Measurements from ENCODE around the gene RELB.
"Not testable (repeated sequence)": the region's sequence is repeated elsewhere in the genome, so short reads cannot be mapped to it uniquely, and the experiment has no call there.

The RELB gene

DNA sequence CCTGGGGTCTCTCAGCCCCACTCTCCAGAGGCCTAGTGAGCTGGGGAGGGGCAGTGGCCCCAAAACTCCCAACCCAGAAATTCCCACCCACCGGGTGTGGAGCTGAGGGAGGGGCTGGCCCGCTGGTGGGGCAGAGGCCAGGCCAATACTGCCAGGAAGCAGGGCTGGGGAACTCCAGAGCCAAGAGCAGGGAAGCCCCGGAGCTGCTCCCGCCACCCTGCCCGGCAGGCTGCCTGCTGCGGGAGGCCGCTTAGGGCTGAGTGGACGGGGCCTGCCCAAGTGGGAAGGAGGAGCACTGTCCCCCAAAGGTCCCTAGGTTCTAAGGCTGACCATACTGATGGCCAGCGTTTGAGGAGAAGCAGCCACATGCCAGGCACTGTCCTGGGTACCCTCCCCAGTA lies 13.0 kb upstream of the RELB start:
- no peak for DNase-seq

DNA sequence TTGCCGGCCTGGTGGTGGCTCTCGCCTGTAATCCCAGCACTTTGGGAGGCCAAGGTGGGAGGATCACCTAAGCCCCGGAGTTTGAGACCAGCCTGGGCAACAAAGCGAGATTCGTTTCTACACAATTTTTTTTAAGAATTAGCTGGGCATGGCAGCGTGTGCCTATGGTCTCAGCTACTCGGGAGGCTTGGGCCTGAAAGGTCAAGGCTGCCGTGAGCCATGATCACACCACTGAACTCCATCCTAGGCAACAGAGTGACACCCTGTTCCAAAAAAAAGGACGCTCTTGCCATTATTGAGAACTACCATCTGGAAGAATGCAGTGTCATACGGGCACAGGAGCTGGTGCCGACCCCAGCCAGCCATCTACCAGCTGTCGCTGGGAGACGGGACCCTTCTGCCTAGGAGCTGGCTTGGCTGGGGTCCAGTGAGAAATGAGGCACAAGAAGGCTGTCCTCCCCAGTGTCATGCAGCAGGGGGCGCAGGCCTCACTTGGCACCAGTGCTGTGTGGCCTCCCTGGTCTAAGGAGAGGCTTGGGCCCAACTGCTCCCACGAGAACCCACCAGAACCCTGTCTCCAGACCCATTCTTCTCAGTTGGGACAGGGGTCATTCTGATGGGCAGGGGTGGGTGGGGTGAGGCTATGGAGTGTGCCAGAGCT lies 12.2 kb upstream of the RELB start:
- DNase-seq = no peak

DNA sequence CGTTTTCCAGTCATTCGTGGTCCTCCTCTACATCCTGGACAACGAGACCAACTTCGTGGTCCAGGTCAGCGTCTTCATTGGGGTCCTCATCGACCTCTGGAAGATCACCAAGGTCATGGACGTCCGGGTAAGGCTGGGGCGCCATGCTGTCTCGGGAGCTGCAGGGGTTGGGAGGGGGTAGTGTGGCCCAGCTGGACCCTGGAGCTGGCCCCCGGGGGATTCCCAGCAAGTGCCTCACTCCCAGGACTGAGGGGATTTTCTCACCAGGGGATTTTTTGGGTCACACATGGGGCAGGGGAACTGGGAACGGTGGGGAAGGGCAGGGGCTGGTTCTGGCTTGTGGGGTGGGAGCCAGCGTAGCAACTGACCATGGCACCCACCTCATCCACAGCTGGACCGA lies 10.8 kb upstream of the RELB start:
- DNase-seq = no peak

DNA sequence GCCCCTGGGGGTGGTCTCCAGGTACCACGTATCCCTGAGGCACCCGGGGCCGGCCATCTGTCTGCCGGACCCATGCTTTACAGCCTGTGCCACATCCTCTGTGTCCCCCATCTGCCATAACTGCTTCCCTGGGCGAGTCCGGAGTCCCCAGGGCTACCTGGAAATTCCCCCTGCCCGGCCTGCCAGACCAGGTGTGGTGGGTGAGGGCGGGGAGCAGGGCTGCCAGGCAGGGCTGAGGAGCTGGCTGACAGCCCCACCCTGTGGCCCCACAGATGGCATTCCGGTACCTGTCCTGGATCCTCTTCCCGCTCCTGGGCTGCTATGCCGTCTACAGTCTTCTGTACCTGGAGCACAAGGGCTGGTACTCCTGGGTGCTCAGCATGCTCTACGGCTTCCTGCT lies 10.3 kb upstream of the RELB start:
- no peak for DNase-seq

DNA sequence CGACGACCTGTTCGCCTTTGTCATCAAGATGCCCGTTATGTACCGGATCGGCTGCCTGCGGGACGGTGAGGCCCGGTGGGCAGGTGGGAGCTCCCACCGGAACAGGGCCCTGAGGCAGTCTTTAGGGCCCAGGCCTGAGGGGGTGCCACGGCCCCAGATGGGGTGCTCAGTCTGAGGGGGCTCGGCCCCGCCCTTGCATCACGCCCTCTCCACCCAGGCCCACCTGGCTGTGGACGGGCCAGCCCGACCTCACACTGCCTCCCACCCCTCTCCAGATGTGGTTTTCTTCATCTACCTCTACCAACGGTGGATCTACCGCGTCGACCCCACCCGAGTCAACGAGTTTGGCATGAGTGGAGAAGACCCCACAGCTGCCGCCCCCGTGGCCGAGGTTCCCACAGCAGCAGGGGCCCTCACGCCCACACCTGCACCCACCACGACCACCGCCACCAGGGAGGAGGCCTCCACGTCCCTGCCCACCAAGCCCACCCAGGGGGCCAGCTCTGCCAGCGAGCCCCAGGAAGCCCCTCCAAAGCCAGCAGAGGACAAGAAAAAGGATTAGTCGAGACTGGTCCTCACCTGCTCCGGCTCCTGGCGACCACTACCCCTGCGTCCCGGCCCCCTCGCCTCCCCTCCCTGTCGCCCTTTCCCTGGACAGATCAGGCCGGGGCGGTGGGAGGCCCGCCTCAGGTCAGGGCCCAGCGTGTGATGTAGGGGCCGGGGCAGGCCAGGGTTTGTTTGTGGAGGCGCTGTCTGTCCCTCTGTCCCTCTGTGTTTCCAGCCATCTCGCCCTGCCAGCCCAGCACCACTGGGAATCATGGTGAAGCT lies 8.7 kb upstream of the RELB start:
- no peak for DNase-seq

DNA sequence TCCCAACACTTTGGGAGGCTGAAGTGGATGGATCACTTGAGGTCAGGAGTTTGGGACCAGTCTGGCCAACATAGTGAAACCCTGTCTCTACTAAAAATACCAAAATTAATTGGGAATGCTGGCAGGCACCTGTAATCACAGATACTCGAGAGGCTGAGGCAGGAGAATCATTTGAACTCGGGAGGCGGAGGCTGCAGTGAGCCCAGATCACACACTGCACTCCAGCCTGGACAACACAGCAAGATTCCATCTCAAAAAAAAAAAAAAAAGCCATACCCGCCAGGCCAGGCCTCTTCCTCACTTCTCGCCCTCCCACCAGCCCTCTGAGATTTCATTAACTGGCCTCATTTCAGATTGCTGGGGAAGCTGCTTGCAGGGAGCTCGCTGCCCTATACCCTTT lies 7.7 kb upstream of the RELB start:
- DNase-seq = no peak

DNA sequence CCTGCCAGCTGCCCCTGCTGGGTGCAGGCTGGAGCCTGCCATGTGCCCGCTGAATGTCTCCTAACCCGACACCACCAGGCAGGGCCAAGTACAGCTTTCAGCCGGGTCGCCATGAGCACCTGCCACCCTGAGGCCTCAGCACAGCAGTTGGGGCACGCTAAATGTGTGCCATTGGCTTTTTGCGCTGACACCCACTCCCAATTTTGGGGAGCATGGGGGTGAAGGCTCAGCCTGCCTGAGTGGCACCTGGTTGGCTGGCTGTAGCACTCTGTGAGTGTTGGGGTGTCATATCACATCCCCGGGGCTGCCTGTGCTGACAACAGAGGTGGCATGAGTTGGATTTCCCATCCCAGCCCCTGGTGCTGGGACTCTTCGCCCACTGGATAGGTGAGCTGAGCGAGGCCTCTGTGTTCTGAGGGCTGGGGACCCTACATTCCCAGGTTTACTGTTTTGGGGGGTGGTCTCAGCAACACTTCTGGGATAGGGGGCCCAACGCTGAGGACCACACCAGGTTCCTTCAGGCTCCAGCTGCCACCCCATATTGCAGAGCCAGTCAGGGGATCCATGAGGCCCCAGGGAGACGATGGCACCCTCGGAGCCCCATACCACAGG lies 7.2 kb upstream of the RELB start:
- no peak for DNase-seq

DNA sequence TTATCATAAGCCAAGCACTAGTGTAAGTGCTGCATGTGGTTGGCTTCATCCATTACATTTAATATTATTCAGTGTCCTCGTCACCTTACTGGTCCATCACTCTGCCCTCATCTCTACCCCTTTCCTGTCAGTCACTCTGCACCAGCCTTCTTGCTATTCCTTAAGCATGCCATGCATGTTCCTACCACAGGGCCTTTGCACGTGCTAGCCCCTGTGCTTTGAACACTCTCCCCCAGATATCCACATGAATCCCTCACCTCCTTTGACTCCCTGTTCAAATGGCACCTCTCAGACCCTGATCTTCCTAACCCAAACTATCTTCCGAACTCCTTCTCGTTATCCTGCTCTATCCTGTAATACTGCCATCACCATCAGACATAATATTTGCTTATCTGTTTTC lies 3.2 kb upstream of the RELB start:
- no peak for DNase-seq

DNA sequence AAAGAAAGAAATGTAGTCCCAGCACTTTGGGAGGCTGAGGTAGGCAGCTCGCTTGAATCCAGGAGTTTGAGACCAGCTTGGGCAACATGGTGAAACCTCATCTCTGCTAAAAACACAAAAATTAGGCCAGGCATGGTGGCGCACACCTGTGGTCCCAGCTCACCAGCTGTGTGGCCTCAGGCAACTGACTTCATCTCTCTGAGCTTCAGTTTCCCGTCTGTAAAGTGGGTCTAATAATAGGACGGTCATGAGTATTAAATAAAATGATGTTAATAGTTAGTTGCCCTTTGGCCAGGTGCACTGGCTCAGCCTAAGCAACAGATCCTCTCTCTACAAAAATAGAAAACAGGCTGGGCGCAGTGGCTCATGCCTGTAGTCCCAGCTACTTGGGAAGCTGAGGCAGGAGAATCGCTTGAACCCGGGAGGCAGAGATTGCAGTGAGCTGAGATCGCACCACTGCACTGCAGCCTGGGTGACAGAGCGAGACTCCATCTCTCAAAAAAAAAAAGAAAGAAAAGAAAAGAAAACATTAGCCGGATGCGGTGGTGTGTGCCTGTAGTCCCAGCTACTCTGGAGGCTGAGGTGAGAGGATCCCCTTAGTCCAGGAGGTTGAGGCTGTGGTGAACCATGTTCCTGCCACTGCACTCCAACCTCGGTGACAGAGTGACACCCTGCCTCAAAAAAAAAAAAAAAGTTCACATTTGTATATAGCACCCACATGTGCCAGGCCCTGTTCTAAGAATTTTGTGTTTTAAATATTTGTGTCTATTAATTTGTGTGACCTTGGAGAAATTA lies 1.9 kb upstream of the RELB start:
- DNase-seq = not testable (repeated sequence)

DNA sequence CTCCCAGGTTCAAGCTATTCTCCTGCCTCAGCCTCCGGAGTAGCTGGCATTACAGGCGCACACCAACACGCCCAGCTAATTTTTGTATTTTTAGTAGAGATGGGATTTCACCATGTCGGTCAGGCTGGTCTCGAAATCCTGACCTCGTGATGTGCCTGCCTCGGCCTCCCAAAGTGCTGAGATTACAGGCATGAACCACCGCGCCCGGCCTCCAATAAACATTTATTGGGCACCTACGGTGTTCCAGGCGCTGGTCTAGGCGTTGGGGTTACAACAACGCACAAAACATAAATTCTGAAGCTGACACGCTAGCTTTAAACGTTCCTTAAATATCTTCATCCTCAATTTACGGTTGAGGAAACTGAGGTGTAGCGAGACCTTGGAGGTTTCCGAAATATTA lies 599 bp upstream of the RELB start:
- DNase-seq = not testable (repeated sequence)

DNA sequence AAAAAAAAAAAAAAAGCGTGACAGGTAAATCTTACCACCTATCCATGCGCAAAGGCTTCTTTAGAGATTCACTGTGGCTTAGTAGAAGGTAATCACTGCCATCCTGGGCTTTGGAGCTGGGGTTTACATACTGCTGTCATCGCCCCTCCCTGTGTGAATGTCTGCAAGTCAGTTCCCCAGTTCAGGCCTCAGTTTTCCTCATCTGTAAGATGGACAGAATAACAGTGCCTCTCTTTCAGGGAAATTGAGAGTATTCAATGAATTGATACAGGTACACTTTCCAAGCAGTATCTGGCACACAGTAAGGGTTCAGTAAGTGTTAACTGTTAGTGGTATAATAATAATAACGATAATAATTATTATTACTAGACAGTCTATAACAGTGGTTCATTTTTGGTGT lies 2.2 kb downstream of the RELB start:
- DNase-seq = no peak

DNA sequence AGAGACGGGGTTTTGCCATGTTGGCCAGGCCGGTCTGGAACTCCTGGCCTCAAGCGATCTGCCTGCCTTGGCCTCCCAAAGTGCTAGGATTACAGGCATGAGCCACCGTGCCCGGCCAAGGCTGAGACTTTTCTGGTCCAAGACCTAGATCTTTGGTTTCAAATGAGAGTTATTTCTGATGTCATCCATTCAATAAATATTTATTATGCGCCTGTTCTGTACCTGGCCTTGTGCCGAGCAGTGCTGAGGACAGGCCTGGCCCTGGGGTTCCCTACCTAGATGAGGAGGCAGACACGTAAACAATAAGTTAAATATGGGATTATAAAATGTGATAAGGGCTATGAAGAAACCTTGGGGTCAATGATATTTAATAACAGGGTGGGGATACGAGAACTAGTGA lies 4.5 kb downstream of the RELB start:
- no peak for DNase-seq

DNA sequence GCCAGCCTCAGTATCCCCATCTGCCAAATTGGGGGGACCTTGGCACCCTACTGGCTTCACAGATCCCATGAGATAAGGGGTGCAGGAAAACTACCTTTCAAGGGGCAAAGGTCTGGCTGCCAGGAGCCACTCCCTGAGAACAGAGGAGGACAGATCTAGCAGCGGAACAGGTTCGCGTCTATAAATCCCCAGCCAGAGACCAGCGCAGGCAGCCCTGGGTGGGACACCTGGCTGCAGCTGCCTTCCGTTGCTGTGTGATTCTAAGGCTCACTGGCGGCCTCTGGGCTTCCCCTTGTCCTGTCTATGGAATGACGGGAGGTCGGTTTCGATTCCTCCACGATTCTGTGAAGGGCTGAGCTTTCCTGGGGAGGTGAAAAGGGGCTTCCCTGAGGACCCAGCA lies 7.3 kb downstream of the RELB start:
- no peak for DNase-seq

DNA sequence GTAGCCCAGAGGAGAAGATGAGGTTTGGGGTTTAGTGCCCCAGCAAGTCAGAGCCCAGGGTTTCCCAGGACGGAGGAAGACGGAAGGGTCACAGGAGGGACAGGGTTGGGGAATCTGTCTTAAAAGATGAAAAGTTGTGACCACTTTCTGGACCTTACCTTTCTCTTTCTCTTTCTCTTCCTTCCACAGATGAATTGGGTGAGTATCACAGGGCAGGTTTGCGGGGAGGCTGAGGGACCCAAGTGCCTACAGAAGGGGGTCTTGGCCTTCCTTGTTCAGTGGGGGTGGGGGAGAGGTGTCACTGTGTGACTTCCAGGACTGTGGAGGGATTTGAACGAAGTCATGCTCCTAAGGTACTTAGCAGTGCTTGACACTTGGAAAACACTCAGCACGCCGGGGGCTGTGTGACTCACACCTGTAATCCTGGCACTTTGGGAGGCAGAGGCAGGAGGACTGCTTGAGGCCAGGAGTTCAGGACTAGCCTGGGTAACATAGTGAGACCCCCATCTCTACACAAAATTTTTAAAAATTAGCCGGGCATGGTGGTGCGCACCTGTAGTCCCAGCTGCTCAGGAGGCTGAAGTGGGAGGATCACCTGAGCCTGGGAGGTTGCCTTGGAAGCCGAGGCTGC lies 8.5 kb downstream of the RELB start:
- DNase-seq = no peak

DNA sequence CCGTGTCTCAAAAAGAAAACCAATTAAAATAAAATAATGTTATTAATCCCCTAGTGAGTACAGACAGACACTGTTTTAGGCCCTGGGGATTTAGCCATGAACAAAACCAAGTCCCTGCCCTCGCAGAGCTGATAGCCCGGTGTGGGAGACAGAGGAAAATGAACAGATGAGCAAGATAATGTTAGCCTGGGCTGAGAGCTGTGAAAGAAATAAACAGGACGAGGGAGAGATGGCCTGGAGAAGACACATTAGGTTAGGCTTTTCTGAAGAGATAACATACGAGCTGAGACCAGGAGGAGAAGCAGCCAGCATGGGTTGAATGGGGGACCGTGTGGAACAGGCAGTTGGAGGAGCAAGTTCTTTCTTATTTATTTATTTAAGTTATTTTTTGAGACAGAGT lies 9.0 kb downstream of the RELB start:
- DNase-seq = no peak

DNA sequence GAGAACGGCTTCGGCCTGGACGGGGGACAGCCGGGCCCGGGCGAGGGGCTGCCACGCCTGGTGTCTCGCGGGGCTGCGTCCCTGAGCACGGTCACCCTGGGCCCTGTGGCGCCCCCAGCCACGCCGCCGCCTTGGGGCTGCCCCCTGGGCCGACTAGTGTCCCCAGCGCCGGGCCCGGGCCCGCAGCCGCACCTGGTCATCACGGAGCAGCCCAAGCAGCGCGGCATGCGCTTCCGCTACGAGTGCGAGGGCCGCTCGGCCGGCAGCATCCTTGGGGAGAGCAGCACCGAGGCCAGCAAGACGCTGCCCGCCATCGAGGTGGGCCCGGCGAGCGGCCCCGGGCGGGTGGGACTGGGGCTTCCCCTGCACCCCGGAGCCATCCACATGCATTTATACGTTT lies 10.7 kb downstream of the RELB start:
- DNase-seq = no peak

DNA sequence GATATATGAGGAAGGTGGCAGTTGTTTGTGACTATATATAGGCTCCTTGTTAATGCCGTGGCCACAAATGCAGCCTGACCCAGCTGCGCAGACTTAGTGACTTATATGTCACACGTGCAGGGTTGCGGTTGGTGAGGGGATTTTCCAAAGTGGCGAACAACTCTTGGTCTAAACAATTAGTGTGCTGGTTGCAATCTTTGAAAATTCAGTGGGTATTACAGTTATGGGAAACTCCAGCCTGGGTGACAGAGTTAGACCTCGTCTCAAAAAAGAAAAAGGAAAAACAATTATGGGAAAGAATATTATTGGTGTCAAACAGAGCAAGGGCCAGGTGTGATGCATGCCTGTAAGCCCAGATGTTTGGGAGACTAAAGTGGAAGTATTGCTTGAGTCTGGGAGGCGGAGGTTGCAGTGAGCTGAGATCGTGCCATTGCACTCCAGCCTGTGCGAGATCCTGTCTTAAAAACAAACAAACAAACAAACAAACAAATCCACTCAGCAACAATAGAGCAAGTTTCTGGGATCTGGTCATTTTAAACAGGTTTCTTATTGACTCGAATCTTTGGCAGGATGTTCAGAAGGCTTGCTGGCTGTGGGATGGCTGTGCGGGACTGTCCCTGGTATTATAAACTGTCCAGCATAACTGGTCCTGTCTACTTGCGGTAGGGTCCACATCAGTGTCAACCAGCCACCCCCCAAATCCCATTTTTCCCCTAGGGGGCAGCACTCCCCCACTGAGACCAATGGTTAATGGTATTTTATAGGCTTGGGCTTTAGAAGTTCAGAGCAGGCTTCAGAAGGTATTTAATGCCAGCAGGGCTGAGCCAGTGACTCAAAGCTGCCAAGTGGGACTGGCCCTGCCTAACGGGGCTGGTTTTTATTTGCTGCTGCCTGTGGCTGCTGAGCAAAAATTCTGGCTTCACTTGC lies 15.4 kb downstream of the RELB start:
- peak; percentile 39 for DNase-seq

DNA sequence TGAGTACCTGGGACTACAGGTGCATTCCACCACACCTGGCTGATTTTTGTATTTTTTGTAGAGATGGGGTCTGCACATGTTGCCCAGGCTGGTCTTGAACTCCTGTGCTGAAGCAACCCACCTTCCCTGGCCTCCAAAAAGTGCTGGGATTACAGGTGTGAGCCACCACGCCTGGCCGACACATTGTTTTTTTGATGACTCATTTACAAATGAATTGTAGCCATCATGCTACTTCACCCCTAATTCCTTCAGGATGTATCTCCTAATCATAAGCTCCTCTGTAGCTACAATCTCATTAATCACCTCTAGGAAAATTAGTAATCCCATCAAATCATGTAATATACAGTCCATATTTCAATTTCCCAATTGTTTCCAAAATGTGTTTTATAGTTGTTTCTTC lies 17.9 kb downstream of the RELB start:
- DNase-seq = no peak

DNA sequence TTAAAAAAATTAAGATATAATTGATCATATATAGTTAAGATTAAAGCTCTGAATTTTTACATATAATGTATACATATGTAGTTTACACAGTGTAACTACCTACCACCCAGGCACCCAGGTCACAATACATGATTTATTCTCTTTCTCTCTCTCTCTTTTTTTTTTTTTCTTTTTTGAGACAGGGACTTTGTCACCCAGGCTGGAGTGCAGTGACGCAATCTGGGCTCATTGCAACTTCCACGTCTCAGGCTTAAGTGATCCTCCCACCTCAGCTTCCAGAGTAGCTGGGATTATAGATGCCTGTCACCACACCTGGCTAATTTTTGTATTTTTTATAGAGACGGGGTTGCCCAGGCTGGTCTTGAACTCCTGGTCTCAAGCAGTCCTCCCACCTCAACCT lies 18.8 kb downstream of the RELB start:
- DNase-seq = no peak

DNA sequence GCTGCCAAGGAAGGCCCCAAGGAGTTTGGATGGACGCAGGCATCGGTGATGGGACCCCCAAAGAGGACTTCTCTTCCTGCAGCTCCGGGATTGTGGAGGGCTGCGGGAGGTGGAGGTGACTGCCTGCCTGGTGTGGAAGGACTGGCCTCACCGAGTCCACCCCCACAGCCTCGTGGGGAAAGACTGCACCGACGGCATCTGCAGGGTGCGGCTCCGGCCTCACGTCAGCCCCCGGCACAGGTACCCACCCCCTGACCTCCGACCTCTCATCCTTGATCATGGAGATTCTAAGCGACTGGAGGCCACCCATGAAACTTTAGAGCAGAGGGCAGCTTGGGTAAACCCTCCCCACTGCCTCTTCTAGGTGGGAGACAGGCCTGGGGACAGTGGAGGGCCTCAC lies 20.7 kb downstream of the RELB start:
- DNase-seq = no peak

DNA sequence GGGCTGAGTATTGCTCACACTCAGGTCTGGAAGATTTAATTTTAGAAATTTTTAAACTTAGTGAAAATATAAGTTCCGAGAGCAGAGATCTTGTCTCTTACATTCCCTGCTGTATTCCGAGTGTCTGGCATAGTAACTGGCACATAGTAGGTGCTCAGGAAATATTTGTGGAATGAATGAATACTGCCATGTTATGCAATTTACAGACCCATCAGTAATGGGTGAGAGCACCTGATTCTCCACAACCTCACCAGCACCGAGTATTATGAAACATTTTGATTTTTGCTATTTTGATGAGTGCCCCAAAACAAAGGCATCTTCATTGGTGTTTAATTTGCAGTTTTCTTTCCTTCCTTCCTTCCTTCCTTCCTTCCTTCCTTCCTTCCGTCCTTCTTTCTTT lies 21.8 kb downstream of the RELB start:
- DNase-seq = no peak

DNA sequence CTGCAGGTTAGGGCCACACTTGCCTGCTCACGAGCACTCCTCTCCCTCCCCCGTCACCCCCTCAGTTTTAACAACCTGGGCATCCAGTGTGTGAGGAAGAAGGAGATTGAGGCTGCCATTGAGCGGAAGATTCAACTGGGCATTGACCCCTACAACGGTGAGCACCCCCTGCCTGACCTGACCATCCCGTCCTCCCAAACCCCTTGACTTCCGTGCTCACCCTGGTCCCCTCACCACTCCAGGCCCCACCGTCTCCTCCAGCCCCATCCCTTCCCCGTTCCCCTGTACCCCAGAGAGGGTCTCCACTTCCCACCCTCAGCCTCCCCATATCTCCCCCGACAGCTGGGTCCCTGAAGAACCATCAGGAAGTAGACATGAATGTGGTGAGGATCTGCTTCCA lies 24.0 kb downstream of the RELB start:
- DNase-seq = no peak
